ENCODE measurements around the gene TAMM41.

GRCh38 chr3:11814663-11815062 is 32.0 kb downstream of the TAMM41 start:
- TF ChIP-seq CTCF (IDR thresholded peaks at IDR 0.05) (no peak), POLR2A (IDR thresholded peaks at IDR 0.05) (no peak)
